Natural killer cell treated with Interleukin-12 subunit alpha and Interleukin-12 subunit beta and Interleukin-15 and Interleukin-18, amount 100 ng/mL, for 72 hours (primary cell): ENCODE results near the gene KLHL25. TPM values are rescaled to one million over a fixed set of nuclear protein-coding genes. Genes with fewer than 3 reads are reported as not detected.
A peak's percentile ranks its signal among the peaks of the same experiment; 100 is the strongest.

Experiments
- ATAC-seq, 2 donors: fragments of 150-1000 bp; cut with Tn5 transposase in 1 of 2; sonication (Bioruptor Pico), chemical (Tn5 transposase) in 1 of 2; 2 replicates each; pipeline ENCODE4 v1.10.0; 2021
- DNase-seq: peaks from one replicate; pipeline ENCODE4 v3.0.0; 2022; ENCODE audit warnings: low spot score
- H3K27ac Mint-ChIP-seq, 2 donors: 1 replicate in 1 of 2; 2 replicates in 1 of 2; pipeline ENCODE4 v1.8.0; 2022; ENCODE audit warnings: mixed read lengths in 2 of 2, mild to moderate bottlenecking in 1 of 2, moderate library complexity in 1 of 2
- H3K27me3 Mint-ChIP-seq, 2 donors: 1 replicate in 1 of 2; 2 replicates in 1 of 2; pipeline ENCODE4 v1.8.0; 2022; ENCODE audit warnings: mixed read lengths in 2 of 2
- H3K36me3 Mint-ChIP-seq: one replicate; pipeline ENCODE4 v1.8.0; 2022; ENCODE audit warnings: mixed read lengths
- H3K4me1 Mint-ChIP-seq, 2 donors: 1 replicate in 1 of 2; 2 replicates in 1 of 2; pipeline ENCODE4 v1.8.0; 2022; ENCODE audit warnings: low read depth in 2 of 2, mixed read lengths in 2 of 2, mild to moderate bottlenecking in 1 of 2
- H3K4me3 Mint-ChIP-seq: one replicate; pipeline ENCODE4 v1.8.0; 2022; ENCODE audit warnings: mixed read lengths
- H3K9me3 Mint-ChIP-seq: 2 replicates; pipeline ENCODE4 v1.8.0; 2022; ENCODE audit warnings: mixed read lengths
- total RNA-seq, 2 donors: library from RNA; stranded (reverse); gene quantifications; one replicate each; pipeline ENCODE4 v1.2.3, GENCODE V29; 2022

The KLHL25 gene
- total RNA-seq, 2 donors from 2014 or later, result 4.7 to 8.5 TPM

- peak overlapping the region in 1 of 2 donors; percentile 21 for H3K27ac Mint-ChIP-seq
- no peaks in the 10 kb centered on the region for H3K27me3 Mint-ChIP-seq
- H3K4me1 Mint-ChIP-seq, result peaks cover 16 to 27% of the 10 kb centered on the region in 2 donors
- DNase-seq (no peak), ATAC-seq (peak in 1 of 2 donors; percentile 22)
- no peak overlapping the region for H3K4me3 Mint-ChIP-seq
- H3K36me3 Mint-ChIP-seq, result no peaks in the 10 kb centered on the region
- H3K9me3 Mint-ChIP-seq, result no peaks in the 10 kb centered on the region
These were observed 16.5 kb downstream of the KLHL25 start for GRCh38 chr15:85778107-85778776.

GRCh38 chr15:85777250-85778106 is 17.2 kb downstream of the KLHL25 start:
- H3K27ac Mint-ChIP-seq, result peak overlapping the region in 1 of 2 donors; percentile 21
- ATAC-seq (no peak), DNase-seq (no peak)
- H3K9me3 Mint-ChIP-seq, result no peaks in the 10 kb centered on the region
- peaks cover 17 to 28% of the 10 kb centered on the region in 2 donors for H3K4me1 Mint-ChIP-seq
- H3K36me3 Mint-ChIP-seq, result no peaks in the 10 kb centered on the region
- H3K4me3 Mint-ChIP-seq, result no peak overlapping the region
- H3K27me3 Mint-ChIP-seq, result no peaks in the 10 kb centered on the region

- H3K4me3 Mint-ChIP-seq, result no peak overlapping the region
- no peaks in the 10 kb centered on the region for H3K9me3 Mint-ChIP-seq
- ATAC-seq, result no peak
- no peak overlapping the region for H3K27ac Mint-ChIP-seq
- DNase-seq, result no peak
- H3K27me3 Mint-ChIP-seq, result no peaks in the 10 kb centered on the region
- no peaks in the 10 kb centered on the region for H3K36me3 Mint-ChIP-seq
- H3K4me1 Mint-ChIP-seq, result peaks cover 9 to 12% of the 10 kb centered on the region in 2 donors
These were observed 20.8 kb downstream of the KLHL25 start for GRCh38 chr15:85773970-85774369.

- DNase-seq (no peak), ATAC-seq (peak in 1 of 2 donors; percentile 26)
- H3K27me3 Mint-ChIP-seq, result no peaks in the 10 kb centered on the region
- peaks cover 8 to 11% of the 10 kb centered on the region in 2 donors for H3K4me1 Mint-ChIP-seq
- H3K36me3 Mint-ChIP-seq, result no peaks in the 10 kb centered on the region
- no peak overlapping the region for H3K4me3 Mint-ChIP-seq
- no peak overlapping the region for H3K27ac Mint-ChIP-seq
- H3K9me3 Mint-ChIP-seq, result no peaks in the 10 kb centered on the region
These were observed 21.5 kb downstream of the KLHL25 start for GRCh38 chr15:85773249-85773648.

- peaks cover 4 to 6% of the 10 kb centered on the region in 2 donors for H3K4me1 Mint-ChIP-seq
- H3K27ac Mint-ChIP-seq, result no peak overlapping the region
- peak; percentile 35 for DNase-seq
- H3K4me3 Mint-ChIP-seq, result no peak overlapping the region
- H3K9me3 Mint-ChIP-seq, result no peaks in the 10 kb centered on the region
- H3K27me3 Mint-ChIP-seq, result no peaks in the 10 kb centered on the region
- ATAC-seq, result no peak
- H3K36me3 Mint-ChIP-seq, result no peaks in the 10 kb centered on the region
These were observed 22.1 kb downstream of the KLHL25 start for GRCh38 chr15:85772668-85773067.

- H3K27ac Mint-ChIP-seq, result peak overlapping the region in 1 of 2 donors; percentile 61
- no peaks in the 10 kb centered on the region for H3K9me3 Mint-ChIP-seq
- no peak for ATAC-seq
- peaks cover 4 to 6% of the 10 kb centered on the region in 2 donors for H3K4me1 Mint-ChIP-seq
- no peak for DNase-seq
- H3K27me3 Mint-ChIP-seq, result no peaks in the 10 kb centered on the region
- no peaks in the 10 kb centered on the region for H3K36me3 Mint-ChIP-seq
- H3K4me3 Mint-ChIP-seq, result no peak overlapping the region
These were observed 22.8 kb downstream of the KLHL25 start for GRCh38 chr15:85771781-85772445.

- H3K4me1 Mint-ChIP-seq, result peaks cover 4 to 6% of the 10 kb centered on the region in 2 donors
- H3K36me3 Mint-ChIP-seq, result no peaks in the 10 kb centered on the region
- H3K4me3 Mint-ChIP-seq, result no peak overlapping the region
- DNase-seq, result no peak
- ATAC-seq, result no peak
- H3K27me3 Mint-ChIP-seq, result no peaks in the 10 kb centered on the region
- no peak overlapping the region for H3K27ac Mint-ChIP-seq
- no peaks in the 10 kb centered on the region for H3K9me3 Mint-ChIP-seq
These were observed 23.5 kb downstream of the KLHL25 start for GRCh38 chr15:85771271-85771670.

GRCh38 chr15:85770096-85771041 is 24.4 kb downstream of the KLHL25 start:
- no peak for DNase-seq
- Mint-ChIP-seq H3K36me3 (no peaks in the 10 kb centered on the region), H3K9me3 (no peaks in the 10 kb centered on the region), H3K4me3 (no peak overlapping the region), H3K27me3 (no peaks in the 10 kb centered on the region), H3K27ac (no peak overlapping the region), H3K4me1 (peaks cover 4 to 6% of the 10 kb centered on the region in 2 donors)
- ATAC-seq, result no peak

- Mint-ChIP-seq H3K9me3 (no peaks in the 10 kb centered on the region), H3K4me1 (peaks cover 4 to 6% of the 10 kb centered on the region in 2 donors), H3K27me3 (no peaks in the 10 kb centered on the region), H3K36me3 (no peaks in the 10 kb centered on the region), H3K4me3 (no peak overlapping the region), H3K27ac (no peak overlapping the region)
- ATAC-seq (no peak), DNase-seq (no peak)
These were observed 25.4 kb downstream of the KLHL25 start for GRCh38 chr15:85769182-85769900.

GRCh38 chr15:85768595-85769168 is 26.0 kb downstream of the KLHL25 start:
- Mint-ChIP-seq H3K27ac (no peak overlapping the region), H3K27me3 (no peaks in the 10 kb centered on the region), H3K36me3 (no peaks in the 10 kb centered on the region), H3K4me1 (peaks cover 4 to 6% of the 10 kb centered on the region in 2 donors), H3K9me3 (no peaks in the 10 kb centered on the region), H3K4me3 (no peak overlapping the region)
- DNase-seq, result no peak
- ATAC-seq, result no peak

GRCh38 chr15:85767785-85768529 is 26.8 kb downstream of the KLHL25 start:
- DNase-seq, result no peak
- H3K4me1 Mint-ChIP-seq, result peaks cover 2% of the 10 kb centered on the region in 2 donors
- no peaks in the 10 kb centered on the region for H3K27me3 Mint-ChIP-seq
- no peaks in the 10 kb centered on the region for H3K36me3 Mint-ChIP-seq
- ATAC-seq, result no peak
- H3K27ac Mint-ChIP-seq, result no peak overlapping the region
- H3K4me3 Mint-ChIP-seq, result no peak overlapping the region
- H3K9me3 Mint-ChIP-seq, result no peaks in the 10 kb centered on the region
